Stimulated activated CD8-positive, alpha-beta memory T cell treated with anti-CD3 and anti-CD28 coated beads, Interleukin-7, amount 100 ng/mL, for 4 hours (primary cell): ENCODE data around the gene TET2.
"Not testable (repeated sequence)": the region's sequence is repeated elsewhere in the genome, so short reads cannot be mapped to it uniquely, and the experiment has no call there.

Experiments used
- DNase-seq, 2 donors: peaks; one replicate each; pipeline ENCODE4 v3.0.0-alpha.2; 2020; ENCODE audit warnings: low read depth in 2 of 2

TET2 gene

DNA sequence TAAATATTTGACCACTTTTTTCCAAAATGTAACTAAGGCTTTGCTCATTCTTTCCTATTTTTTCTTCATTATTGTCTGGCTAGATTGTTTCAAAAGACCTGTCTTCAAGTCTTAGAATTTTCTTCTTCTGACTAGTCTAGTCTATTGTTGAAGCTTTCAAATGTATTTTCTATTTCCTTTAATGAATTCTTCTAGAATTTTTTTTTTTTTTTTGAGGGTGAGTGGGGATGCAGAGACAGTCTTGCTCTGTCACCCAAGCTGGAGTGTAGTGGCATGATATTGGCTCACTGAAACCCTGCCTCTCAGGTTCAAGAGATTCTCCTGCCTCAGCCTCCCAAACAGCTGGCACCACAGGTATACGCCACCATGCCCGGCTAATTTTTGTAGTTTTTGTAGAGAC lies 141.4 kb downstream of the TET2 start:
- DNase-seq = no peak

GRCh38 chr4:105291925-105292324 lies 145.2 kb downstream of the TET2 start:
- no peak for DNase-seq

DNA sequence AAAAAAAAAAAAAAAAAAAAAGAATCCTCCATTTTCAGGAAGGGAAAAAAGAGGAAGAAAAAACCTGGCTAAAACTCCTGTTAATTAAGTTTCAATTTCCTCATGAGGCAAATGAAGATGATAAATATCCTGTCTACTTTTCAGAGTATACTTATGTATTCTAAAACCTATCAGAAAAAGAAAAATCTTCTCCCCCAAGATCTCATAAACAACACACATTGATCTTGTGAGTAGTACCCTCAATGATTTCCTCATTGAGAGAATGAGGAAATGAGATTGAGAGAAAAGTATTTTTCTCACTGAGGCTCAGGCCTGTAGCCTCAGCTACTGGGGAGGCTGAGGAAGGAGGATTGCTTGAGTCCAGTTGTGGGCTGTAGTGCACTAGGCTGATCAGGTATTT lies 146.7 kb downstream of the TET2 start:
- DNase-seq = no peak

- DNase-seq = no peak
Observed at GRCh38 chr4:105296672-105297071, 150.0 kb downstream of the TET2 start.

DNA sequence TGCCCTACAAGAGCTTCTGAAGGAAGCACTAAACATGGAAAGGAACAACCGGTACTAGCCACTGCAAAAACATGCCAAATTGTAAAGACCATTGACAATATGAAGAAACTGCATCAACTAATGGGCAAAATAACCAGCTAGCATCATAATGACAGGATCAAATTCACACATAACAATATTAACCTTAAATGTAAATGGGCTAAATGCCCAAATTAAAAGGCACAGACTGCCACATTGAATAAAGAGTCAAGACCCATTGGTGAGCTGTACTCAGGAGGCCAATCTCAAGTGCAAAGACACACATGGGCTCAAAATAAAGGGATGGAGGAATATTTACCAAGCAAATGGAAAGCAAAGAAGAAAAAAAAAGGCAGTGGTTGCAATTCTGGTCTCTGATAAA lies 152.4 kb downstream of the TET2 start:
- not testable (repeated sequence) for DNase-seq

- DNase-seq = no peak
Observed at GRCh38 chr4:105304085-105304484, 157.4 kb downstream of the TET2 start.

- DNase-seq = no peak
Observed at GRCh38 chr4:105305019-105305836, 158.6 kb downstream of the TET2 start.

DNA sequence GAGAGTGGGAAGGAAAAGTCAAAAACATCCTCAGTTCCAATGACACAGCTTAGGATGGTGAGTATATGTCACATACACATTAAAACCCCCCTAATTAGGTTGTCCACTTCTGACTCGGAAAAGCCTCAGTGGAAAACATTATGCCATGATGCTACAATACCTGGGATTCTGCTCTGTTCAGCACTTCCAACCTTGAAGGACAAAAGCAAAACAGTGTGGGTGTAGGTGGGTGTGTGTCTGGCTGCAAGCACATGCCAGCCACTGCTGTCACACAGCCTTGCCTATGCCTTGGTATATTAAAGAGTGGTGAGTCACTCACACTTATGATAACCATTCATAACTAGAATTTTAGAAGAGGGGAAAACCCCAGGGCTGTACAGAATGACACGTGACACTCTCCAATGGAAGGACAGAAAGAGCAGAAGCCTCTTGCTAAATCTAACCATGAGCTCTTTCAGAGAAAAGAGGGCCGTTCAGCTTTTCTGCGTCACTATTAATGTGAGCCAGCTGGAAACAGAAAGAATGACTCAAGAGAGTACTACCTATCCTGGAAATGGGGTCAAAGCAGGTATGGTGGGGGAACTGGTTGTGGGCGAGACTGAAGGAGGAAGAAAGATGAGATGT lies 159.6 kb downstream of the TET2 start:
- DNase-seq = peak; percentile 36 to 50

GRCh38 chr4:105306820-105307219 lies 160.1 kb downstream of the TET2 start:
- no peak for DNase-seq

DNA sequence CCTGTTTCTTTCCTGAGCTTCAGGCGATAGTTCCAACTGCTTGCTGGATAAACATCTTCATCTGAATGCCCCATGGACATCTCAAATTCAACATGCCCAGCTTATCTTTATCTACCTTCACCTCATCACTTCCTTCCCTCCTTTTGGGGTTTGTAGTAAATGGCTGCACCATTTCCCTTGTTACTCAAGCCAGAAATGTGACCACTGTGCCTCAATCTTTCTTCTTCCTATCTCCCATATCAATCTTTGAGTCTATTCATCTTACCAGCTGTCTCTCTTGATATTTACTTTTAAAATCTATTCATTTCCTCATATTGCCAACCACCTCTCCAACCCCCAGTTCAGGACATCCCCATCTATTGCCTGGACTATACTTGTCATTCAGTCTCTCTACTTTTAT lies 171.8 kb downstream of the TET2 start:
- DNase-seq = no peak

- DNase-seq = no peak
Observed at GRCh38 chr4:105327222-105327621, 180.5 kb downstream of the TET2 start.

GRCh38 chr4:105327956-105328355 lies 181.3 kb downstream of the TET2 start:
- DNase-seq = no peak

GRCh38 chr4:105329081-105329480 lies 182.4 kb downstream of the TET2 start:
- no peak for DNase-seq
